Neural progenitor cell (in vitro differentiated cells): ENCODE data around the gene B3GAT1. TPM values are rescaled to one million over a fixed set of nuclear protein-coding genes. Genes with fewer than 3 reads are reported as not detected.

ENCODE experiments used
- DNase-seq: peaks from one replicate; pipeline ENCODE4 v3.0.0-alpha.2; 2016; ENCODE audit warnings: low spot score
- H2AFZ ChIP-seq: fragments of 200-600 bp; sonication (generic); replicated peaks from 2 replicates; pipeline ENCODE4 v1.6.1; 2016; ENCODE audit warnings: antibody characterized with exemption
- H3F3A ChIP-seq: fragments of 200-600 bp; sonication (generic); 2 replicates; pipeline ENCODE4 v1.6.1; 2016; ENCODE audit warnings: antibody characterized with exemption, low read depth
- H3K27ac ChIP-seq: fragments of 200-600 bp; sonication (generic); 2 replicates; pipeline ENCODE4 v1.5.1; 2016; ENCODE audit warnings: mild to moderate bottlenecking
- H3K27me3 ChIP-seq: fragments of 200-600 bp; sonication (generic); 2 replicates; pipeline ENCODE4 v1.6.1; 2016; ENCODE audit warnings: mild to moderate bottlenecking, moderate library complexity
- H3K36me3 ChIP-seq: fragments of 200-600 bp; sonication (generic); 2 replicates; pipeline ENCODE4 v1.5.1; 2016
- H3K4me1 ChIP-seq: fragments of 200-600 bp; sonication (generic); 2 replicates; pipeline ENCODE4 v1.6.1; 2016; ENCODE audit warnings: mixed run types
- H3K4me2 ChIP-seq: fragments of 200-600 bp; sonication (generic); 2 replicates; pipeline ENCODE4 v1.6.1; 2016
- H3K4me3 ChIP-seq: fragments of 200-600 bp; sonication (generic); 2 replicates; pipeline ENCODE4 v1.5.1; 2016
- H3K79me2 ChIP-seq: fragments of 200-600 bp; sonication (generic); 2 replicates; pipeline ENCODE4 v1.6.1; 2016; ENCODE audit warnings: low read depth
- H3K9ac ChIP-seq: fragments of 200-600 bp; sonication (generic); 2 replicates; pipeline ENCODE4 v1.6.1; 2016
- H3K9me3 ChIP-seq: fragments of 200-600 bp; sonication (generic); 2 replicates; pipeline ENCODE4 v1.5.1; 2016; ENCODE audit warnings: low read depth
- H4K20me1 ChIP-seq: fragments of 200-600 bp; sonication (generic); 2 replicates; pipeline ENCODE4 v1.6.1; 2016; ENCODE audit warnings: low read depth
- H3K27ac Mint-ChIP-seq: 3 replicates; pipeline ENCODE4 v1.8.0; 2021; ENCODE audit warnings: mixed read lengths
- H3K27me3 Mint-ChIP-seq: 2 replicates; pipeline ENCODE4 v1.8.0; 2022; ENCODE audit warnings: low read depth, mild to moderate bottlenecking, inconsistent platforms, moderate library complexity, mixed read lengths; ENCODE audit not compliant: insufficient read depth
- H3K36me3 Mint-ChIP-seq: 3 replicates; pipeline ENCODE4 v1.8.0; 2021; ENCODE audit warnings: mixed read lengths
- H3K4me1 Mint-ChIP-seq: 3 replicates; pipeline ENCODE4 v1.8.0; 2021; ENCODE audit warnings: mixed read lengths
- H3K4me3 Mint-ChIP-seq: 3 replicates; pipeline ENCODE4 v1.8.0; 2021; ENCODE audit warnings: mild to moderate bottlenecking, moderate library complexity, mixed read lengths
- H3K9me3 Mint-ChIP-seq: 3 replicates; pipeline ENCODE4 v1.8.0; 2020; ENCODE audit warnings: mixed read lengths
- EZH2 ChIP-seq: fragments of 200-600 bp; sonication (generic); IDR thresholded peaks from 2 replicates; pipeline ENCODE4 v1.6.1; 2017; ENCODE audit warnings: antibody characterized with exemption, mild to moderate bottlenecking, moderate library complexity
- EZH2phosphoT487 ChIP-seq: fragments of 200-600 bp; sonication (generic); IDR thresholded peaks from 2 replicates; pipeline ENCODE4 v1.6.1; 2017; ENCODE audit warnings: antibody characterized with exemption
- total RNA-seq: library from RNA; depleted of rRNA; stranded (reverse); fragments of >200 nt; gene quantifications from 2 replicates; pipeline ENCODE4 v1.2.3, GENCODE V29; 2015; ENCODE audit warnings: low replicate concordance
- TF ChIP-seq, protein P1 (sequence below): fragments of 200-600 bp; sonication (generic); IDR thresholded peaks from 2 replicates; pipeline ENCODE4 v1.5.1; 2017; ENCODE audit warnings: antibody characterized with exemption, mild to moderate bottlenecking

The B3GAT1 gene
- total RNA-seq, 1 donor from 2014 or later, result 11.0 TPM

DNA sequence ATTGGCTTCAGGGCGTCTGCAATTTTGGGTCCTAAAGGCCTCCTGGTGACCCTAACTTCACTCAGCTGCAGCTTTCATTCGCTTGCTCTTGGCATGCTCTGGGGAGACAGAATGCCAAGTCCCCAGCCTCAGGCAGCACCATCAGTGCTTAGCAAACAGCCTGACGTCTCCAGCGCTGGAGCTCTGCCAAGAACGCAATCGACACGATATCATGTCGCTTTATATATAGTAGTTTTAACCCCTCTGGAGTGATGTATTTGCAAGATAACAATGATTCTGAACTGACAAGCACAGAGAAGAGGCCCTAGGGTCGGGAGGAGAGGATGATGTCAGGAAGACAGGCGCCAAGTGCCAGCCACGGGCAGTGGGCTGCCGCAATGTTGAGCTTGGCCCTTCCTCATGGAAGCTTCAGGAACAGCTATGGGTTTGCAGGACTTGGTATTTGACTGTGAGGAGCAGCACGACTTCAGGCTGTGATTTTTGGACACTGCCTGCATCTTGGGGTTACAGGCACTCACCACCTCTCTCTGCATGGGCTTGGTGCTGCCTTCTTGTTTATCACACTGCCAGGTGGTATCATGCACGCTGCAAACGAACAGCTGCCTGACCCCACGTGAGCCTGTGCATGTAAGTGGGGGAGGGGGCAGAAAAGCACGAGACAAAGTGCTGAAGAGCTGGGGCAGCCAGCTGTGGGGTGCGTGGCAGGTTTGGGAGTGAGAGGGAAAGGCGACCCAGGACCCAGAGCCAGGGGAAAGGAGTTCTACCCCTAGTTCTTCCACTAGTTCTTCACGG is 26.1 kb downstream of the B3GAT1 start:
- Histone ChIP-seq H4K20me1 (peaks cover 11% of the 10 kb centered on the region), H3K79me2 (no peaks in the 10 kb centered on the region), H3K4me1 (no peaks in the 10 kb centered on the region), H3K4me3 (no peak overlapping the region), H3F3A (no peaks in the 10 kb centered on the region), H3K9ac (no peak overlapping the region), H3K4me2 (no peak overlapping the region), H3K9me3 (no peaks in the 10 kb centered on the region), H3K36me3 (no peaks in the 10 kb centered on the region), H2AFZ (no peak overlapping the region), H3K27me3 (no peaks in the 10 kb centered on the region), H3K27ac (no peak overlapping the region)
- H3K27ac Mint-ChIP-seq, result no peak overlapping the region
- no peaks in the 10 kb centered on the region for H3K9me3 Mint-ChIP-seq
- H3K4me3 Mint-ChIP-seq, result no peak overlapping the region
- peaks cover 3% of the 10 kb centered on the region for H3K4me1 Mint-ChIP-seq
- no peak for TF ChIP-seq EZH2
- TF ChIP-seq, protein P1, sequence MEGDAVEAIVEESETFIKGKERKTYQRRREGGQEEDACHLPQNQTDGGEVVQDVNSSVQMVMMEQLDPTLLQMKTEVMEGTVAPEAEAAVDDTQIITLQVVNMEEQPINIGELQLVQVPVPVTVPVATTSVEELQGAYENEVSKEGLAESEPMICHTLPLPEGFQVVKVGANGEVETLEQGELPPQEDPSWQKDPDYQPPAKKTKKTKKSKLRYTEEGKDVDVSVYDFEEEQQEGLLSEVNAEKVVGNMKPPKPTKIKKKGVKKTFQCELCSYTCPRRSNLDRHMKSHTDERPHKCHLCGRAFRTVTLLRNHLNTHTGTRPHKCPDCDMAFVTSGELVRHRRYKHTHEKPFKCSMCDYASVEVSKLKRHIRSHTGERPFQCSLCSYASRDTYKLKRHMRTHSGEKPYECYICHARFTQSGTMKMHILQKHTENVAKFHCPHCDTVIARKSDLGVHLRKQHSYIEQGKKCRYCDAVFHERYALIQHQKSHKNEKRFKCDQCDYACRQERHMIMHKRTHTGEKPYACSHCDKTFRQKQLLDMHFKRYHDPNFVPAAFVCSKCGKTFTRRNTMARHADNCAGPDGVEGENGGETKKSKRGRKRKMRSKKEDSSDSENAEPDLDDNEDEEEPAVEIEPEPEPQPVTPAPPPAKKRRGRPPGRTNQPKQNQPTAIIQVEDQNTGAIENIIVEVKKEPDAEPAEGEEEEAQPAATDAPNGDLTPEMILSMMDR, result no peak
- no peak for TF ChIP-seq EZH2phosphoT487
- DNase-seq, result no peak
- no peaks in the 10 kb centered on the region for H3K27me3 Mint-ChIP-seq
- peaks cover 10% of the 10 kb centered on the region for H3K36me3 Mint-ChIP-seq

DNA sequence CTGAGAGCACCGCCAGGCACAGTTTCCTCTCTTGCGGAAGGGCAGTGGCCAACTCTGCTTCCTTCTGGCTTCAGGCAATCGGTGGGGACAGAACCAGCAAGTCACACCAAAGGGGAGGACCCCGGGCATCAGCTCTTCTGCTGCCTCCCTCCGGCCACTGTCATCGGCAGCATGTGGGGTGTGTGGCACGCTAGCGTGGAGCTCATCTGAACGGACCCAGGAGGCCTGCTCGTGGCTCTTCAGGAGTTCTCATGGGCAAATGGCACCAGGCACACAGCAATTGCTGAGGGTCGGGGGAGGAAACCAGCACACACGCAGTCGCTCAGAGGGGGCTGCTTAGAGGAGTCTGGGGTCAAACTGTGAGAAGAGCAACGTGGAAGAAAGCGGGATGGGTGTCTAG is 26.9 kb downstream of the B3GAT1 start:
- peaks cover 13% of the 10 kb centered on the region for H3K36me3 Mint-ChIP-seq
- H3K27ac Mint-ChIP-seq, result no peak overlapping the region
- Histone ChIP-seq H3K4me1 (no peaks in the 10 kb centered on the region), H3K79me2 (no peaks in the 10 kb centered on the region), H2AFZ (no peak overlapping the region), H3F3A (no peaks in the 10 kb centered on the region), H4K20me1 (peaks cover 11% of the 10 kb centered on the region), H3K36me3 (no peaks in the 10 kb centered on the region), H3K27ac (no peak overlapping the region), H3K9me3 (no peaks in the 10 kb centered on the region), H3K4me3 (no peak overlapping the region), H3K4me2 (no peak overlapping the region), H3K27me3 (no peaks in the 10 kb centered on the region), H3K9ac (no peak overlapping the region)
- no peak for TF ChIP-seq EZH2phosphoT487
- TF ChIP-seq, protein P1, result no peak
- no peak for TF ChIP-seq EZH2
- no peak for DNase-seq
- H3K9me3 Mint-ChIP-seq, result no peaks in the 10 kb centered on the region
- H3K4me3 Mint-ChIP-seq, result no peak overlapping the region
- peaks cover 3% of the 10 kb centered on the region for H3K4me1 Mint-ChIP-seq
- H3K27me3 Mint-ChIP-seq, result no peaks in the 10 kb centered on the region

DNA sequence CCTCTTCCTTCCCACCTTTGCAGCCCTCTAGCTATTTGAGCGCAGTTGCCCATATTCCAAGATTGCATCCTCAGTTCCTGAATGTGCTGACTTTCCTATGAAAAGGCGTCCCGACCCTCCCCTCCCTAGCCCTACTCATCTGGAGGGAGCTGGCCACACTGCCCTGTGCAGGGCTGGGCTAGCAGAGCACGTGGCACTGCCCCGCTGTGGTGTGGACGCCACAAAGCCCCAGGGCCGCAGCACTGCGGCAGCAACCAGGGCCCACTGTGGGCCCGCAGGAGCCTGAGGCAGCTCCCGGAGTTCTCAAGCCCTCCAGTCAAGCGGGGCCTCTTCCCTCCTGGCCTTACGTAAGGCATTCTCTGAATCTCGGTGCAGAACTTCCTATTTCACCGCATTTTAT is 27.6 kb downstream of the B3GAT1 start:
- H3K27ac Mint-ChIP-seq, result no peak overlapping the region
- H3K36me3 ChIP-seq, result no peaks in the 10 kb centered on the region

More for the DNA sequence above, 27.6 kb downstream of the B3GAT1 start:
- H3K36me3 Mint-ChIP-seq, result peaks cover 13% of the 10 kb centered on the region
- TF ChIP-seq, protein P1, result no peak
- TF ChIP-seq EZH2phosphoT487, result no peak
- TF ChIP-seq EZH2, result no peak
- Histone ChIP-seq H3K27ac (no peak overlapping the region), H3K9ac (no peak overlapping the region), H3K27me3 (no peaks in the 10 kb centered on the region), H3K4me1 (no peaks in the 10 kb centered on the region), H3F3A (no peaks in the 10 kb centered on the region), H2AFZ (no peak overlapping the region), H3K4me2 (no peak overlapping the region), H3K4me3 (no peak overlapping the region), H3K79me2 (no peaks in the 10 kb centered on the region), H3K9me3 (no peaks in the 10 kb centered on the region), H4K20me1 (peaks cover 11% of the 10 kb centered on the region)
- H3K4me3 Mint-ChIP-seq, result no peak overlapping the region
- H3K9me3 Mint-ChIP-seq, result no peaks in the 10 kb centered on the region
- peaks cover 3% of the 10 kb centered on the region for H3K4me1 Mint-ChIP-seq
- no peak for DNase-seq
- H3K27me3 Mint-ChIP-seq, result no peaks in the 10 kb centered on the region
